ENCODE data around the gene FAM117A. TPM values are rescaled to one million over a fixed set of nuclear protein-coding genes. Genes with fewer than 3 reads are reported as not detected.
A peak's percentile ranks its signal among the peaks of the same experiment; 100 is the strongest.
"Not testable (repeated sequence)": the region's sequence is repeated elsewhere in the genome, so short reads cannot be mapped to it uniquely, and the experiment has no call there.

FAM117A gene
- total and polyA plus RNA-seq, 2 donors (not counting 1 experiment from before 2014, with no cell fraction given), result 93.4 to 162 TPM

DNA sequence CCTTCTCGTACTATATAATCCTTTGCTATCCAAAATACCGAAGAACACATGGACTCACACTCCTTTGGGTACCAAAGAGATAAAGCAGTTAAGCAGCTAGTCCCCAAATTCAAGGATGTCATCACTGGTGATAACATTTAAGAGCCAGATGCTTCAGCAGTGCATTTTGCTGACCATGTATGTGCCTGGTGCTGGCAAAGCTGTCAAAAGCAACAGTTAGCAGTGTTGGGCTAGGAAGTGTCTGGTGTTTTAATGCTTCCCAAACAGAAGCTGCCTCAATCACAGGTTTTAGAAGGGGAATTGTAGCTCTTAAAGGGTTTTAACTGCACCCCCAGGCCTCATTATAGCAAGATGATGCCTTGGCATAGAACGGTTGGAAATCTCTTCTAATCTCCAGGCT is 4.7 kb downstream of the FAM117A start:
- no peaks in the 10 kb centered on the region for H3K27me3 ChIP-seq (replicated peaks in 1 of 4; ENCODE audit: control extremely low read depth in 1 of 4, control insufficient read depth in 3 of 4, insufficient read depth in 4 of 4, low read length in 3 of 4)
- H3K4me3 ChIP-seq (ENCODE audit: control extremely low read depth in 1 of 5, extremely low read depth in 1 of 5, insufficient read depth in 1 of 5, low read depth in 2 of 5, low read length in 4 of 5), result no peak overlapping the region
- ATAC-seq (ENCODE audit: low read depth) (no peak), DNase-seq (no peak)
- Mint-ChIP-seq H3K27ac (no peak overlapping the region), H3K4me1 (peaks cover 76% of the 10 kb centered on the region), H3K4me3 (no peak overlapping the region), H3K27me3 (no peaks in the 10 kb centered on the region), H3K9me3 (ENCODE audit: insufficient read depth) (no peaks in the 10 kb centered on the region)
- peaks cover 96% of the 10 kb centered on the region for H3K79me2 ChIP-seq (ENCODE audit: control insufficient read depth, insufficient read depth, low read length)
- WGBS (ENCODE audit: insufficient coverage), result 88% methylated on average over 3 of the region's 3 CpGs
- H4K20me1 ChIP-seq (ENCODE audit: control insufficient read depth, insufficient read depth, low read length, poor library complexity, severe bottlenecking), result peaks cover 80% of the 10 kb centered on the region
- CTCF ChIA-PET, result interaction anchor here (0.7 to 7.2 kb wide), 3 partner anchors 10 to 50 kb away, joined by 3 to 55 read pairs (median 54); partner anchors contain the start of gene SLC35B1
- peaks cover 49 to 53% of the 10 kb centered on the region in 2 donors for H3K4me1 ChIP-seq (ENCODE audit: control insufficient read depth in 2 of 2, insufficient read depth in 2 of 2, low read length in 2 of 2)
- intact Hi-C loops (cut with micrococcal nuclease), result no loop called here
- no peak overlapping the region for H2AFZ ChIP-seq (ENCODE audit: insufficient read depth, low read depth, low read length, poor library complexity, severe bottlenecking)
- H3K36me3 ChIP-seq (replicated peaks in 1 of 2; ENCODE audit: control extremely low read depth in 1 of 2, control insufficient read depth in 1 of 2, extremely low read depth in 1 of 2, insufficient read depth in 2 of 2, low read length in 1 of 2), result peaks cover 7 to 36% of the 10 kb centered on the region in 2 experiments
- H3K9ac ChIP-seq (ENCODE audit: low read length), result no peak overlapping the region
- peaks cover 0 to under 1% (median 0%) of the 10 kb centered on the region in 3 donors for H3K9me3 ChIP-seq (ENCODE audit: control extremely low read depth in 1 of 3, control insufficient read depth in 2 of 3, insufficient read depth in 1 of 3, low read length in 2 of 3)
- POLR2A ChIA-PET, result no interaction called here
- H3K27ac ChIP-seq (ENCODE audit: low read length in 2 of 2), result peak overlapping the region in 1 of 2 donors; percentile 46
- H3K4me2 ChIP-seq (replicated peaks; ENCODE audit: low read depth, low read length, poor library complexity, severe bottlenecking), result no peak overlapping the region
- no peak for TF ChIP-seq EZH2 (IDR thresholded peaks at IDR 0.05; ENCODE audit: borderline replicate concordance, insufficient read depth, low read depth, low read length, poor library complexity, severe bottlenecking)
- TF ChIP-seq, protein P1, sequence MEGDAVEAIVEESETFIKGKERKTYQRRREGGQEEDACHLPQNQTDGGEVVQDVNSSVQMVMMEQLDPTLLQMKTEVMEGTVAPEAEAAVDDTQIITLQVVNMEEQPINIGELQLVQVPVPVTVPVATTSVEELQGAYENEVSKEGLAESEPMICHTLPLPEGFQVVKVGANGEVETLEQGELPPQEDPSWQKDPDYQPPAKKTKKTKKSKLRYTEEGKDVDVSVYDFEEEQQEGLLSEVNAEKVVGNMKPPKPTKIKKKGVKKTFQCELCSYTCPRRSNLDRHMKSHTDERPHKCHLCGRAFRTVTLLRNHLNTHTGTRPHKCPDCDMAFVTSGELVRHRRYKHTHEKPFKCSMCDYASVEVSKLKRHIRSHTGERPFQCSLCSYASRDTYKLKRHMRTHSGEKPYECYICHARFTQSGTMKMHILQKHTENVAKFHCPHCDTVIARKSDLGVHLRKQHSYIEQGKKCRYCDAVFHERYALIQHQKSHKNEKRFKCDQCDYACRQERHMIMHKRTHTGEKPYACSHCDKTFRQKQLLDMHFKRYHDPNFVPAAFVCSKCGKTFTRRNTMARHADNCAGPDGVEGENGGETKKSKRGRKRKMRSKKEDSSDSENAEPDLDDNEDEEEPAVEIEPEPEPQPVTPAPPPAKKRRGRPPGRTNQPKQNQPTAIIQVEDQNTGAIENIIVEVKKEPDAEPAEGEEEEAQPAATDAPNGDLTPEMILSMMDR (IDR thresholded peaks at IDR 0.05), result no peak

DNA sequence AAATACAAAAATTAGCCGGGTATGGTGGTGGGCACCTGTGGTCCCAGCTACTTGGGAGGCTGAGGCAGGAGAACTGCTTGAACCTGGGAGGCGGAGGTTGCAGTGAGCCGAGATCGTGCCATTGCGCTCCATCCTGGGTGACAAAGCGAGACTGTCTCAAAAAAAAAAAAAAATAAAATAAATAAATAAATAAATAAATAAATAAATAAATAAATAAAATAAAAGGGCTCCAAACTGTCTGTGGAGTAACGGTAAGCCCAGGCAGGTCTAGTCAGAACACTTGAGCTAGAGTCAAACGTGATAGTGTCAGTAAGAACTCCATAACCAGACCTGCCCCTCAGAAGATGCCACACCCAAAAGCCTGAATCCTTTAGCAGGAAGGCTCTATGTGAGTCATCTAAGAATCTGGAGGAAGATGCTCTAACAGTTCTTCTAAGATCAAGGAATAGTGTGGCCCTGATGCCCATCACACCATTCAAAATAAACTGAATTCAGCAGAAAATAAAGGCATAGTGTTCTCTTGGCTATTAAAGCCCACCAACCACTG is 5.4 kb downstream of the FAM117A start:
- POLR2A ChIA-PET; H3K9ac ChIP-seq (ENCODE audit: low read length); H3K4me3 Mint-ChIP-seq; H3K4me2 ChIP-seq (replicated peaks; ENCODE audit: low read depth, low read length, poor library complexity, severe bottlenecking); H3K27me3 Mint-ChIP-seq; H3K9me3 ChIP-seq (ENCODE audit: control extremely low read depth in 1 of 3, control insufficient read depth in 2 of 3, insufficient read depth in 1 of 3, low read length in 2 of 3); H3K9me3 Mint-ChIP-seq (ENCODE audit: insufficient read depth); H3K27ac Mint-ChIP-seq; intact Hi-C loops (cut with micrococcal nuclease); DNase-seq; H3K27me3 ChIP-seq (replicated peaks in 1 of 4; ENCODE audit: control extremely low read depth in 1 of 4, control insufficient read depth in 3 of 4, insufficient read depth in 4 of 4, low read length in 3 of 4); H2AFZ ChIP-seq (ENCODE audit: insufficient read depth, low read depth, low read length, poor library complexity, severe bottlenecking); ATAC-seq (ENCODE audit: low read depth); H3K4me3 ChIP-seq (ENCODE audit: control extremely low read depth in 1 of 5, extremely low read depth in 1 of 5, insufficient read depth in 1 of 5, low read depth in 2 of 5, low read length in 4 of 5); H3K27ac ChIP-seq (ENCODE audit: low read length in 2 of 2): not testable (repeated sequence)
- peaks cover 79% of the 10 kb centered on the region for H3K4me1 Mint-ChIP-seq
- CTCF ChIA-PET, result interaction anchor here (6.6 to 7.2 kb wide), 2 partner anchors 10 to 49 kb away, joined by 54 to 55 read pairs; partner anchors contain the start of gene SLC35B1
- Histone ChIP-seq H4K20me1 (ENCODE audit: control insufficient read depth, insufficient read depth, low read length, poor library complexity, severe bottlenecking) (peaks cover 78% of the 10 kb centered on the region), H3K36me3 (replicated peaks in 1 of 2; ENCODE audit: control extremely low read depth in 1 of 2, control insufficient read depth in 1 of 2, extremely low read depth in 1 of 2, insufficient read depth in 2 of 2, low read length in 1 of 2) (peaks cover 7 to 36% of the 10 kb centered on the region in 2 experiments), H3K4me1 (ENCODE audit: control insufficient read depth in 2 of 2, insufficient read depth in 2 of 2, low read length in 2 of 2) (peaks cover 49 to 56% of the 10 kb centered on the region in 2 donors), H3K79me2 (ENCODE audit: control insufficient read depth, insufficient read depth, low read length) (peaks cover 97% of the 10 kb centered on the region)
- no CpG with 5 or more reads among the region's 8 CpGs for WGBS (ENCODE audit: insufficient coverage)

Data from B cell (primary cell).